NT2/D1 (cell line): ENCODE measurements around the gene ITGB7.

ENCODE experiments used
- SUZ12 ChIP-seq: IDR thresholded peaks from 2 replicates; pipeline ENCODE4 v1.6.1; 2011; ENCODE audit not compliant: insufficient read length, insufficient read depth; ENCODE audit errors: extremely low read depth
- YY1 ChIP-seq: IDR thresholded peaks from 2 replicates; pipeline ENCODE4 v1.6.1; 2011; ENCODE audit not compliant: insufficient read length, insufficient read depth
- ZNF274 ChIP-seq: IDR thresholded peaks from 2 replicates; pipeline ENCODE4 v1.6.1; 2011; ENCODE audit warnings: mild to moderate bottlenecking, low read depth, low read length

DNA sequence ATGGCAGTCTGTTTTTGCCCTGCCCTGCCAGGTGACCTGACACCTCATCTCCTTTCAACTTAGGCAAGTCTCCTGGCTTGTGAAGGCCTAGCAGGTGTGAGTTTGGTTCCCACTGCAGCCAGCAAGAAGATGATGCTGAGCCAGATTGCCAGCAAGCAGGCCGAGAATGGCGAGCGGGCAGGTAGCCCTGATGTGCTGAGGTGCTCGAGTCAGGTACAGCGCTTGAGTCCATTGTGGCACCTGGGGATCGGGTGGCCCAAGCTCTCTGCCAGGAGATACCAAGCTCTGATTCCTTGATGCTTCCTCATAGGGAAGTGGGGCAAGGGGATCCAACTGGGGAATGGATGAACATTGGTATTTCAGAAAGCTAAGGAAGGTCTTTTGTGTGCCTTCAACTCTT lies 22.2 kb downstream of the ITGB7 start:
- TF ChIP-seq YY1 (no peak), SUZ12 (no peak), ZNF274 (no peak)
